H9 (cell line): ENCODE results near the gene MICU2. TPM values are rescaled to one million over a fixed set of nuclear protein-coding genes. Genes with fewer than 3 reads are reported as not detected.

ENCODE experiments used
- DNase-seq: peaks from one replicate; pipeline ENCODE4 v3.0.0-alpha.2; 2017
- H2AFZ ChIP-seq: one replicate; pipeline ENCODE4 v1.6.1; 2013; ENCODE audit warnings: mild to moderate bottlenecking, low read length, control low read depth, moderate library complexity
- H2AK5ac ChIP-seq: 2 replicates; pipeline ENCODE4 v1.6.1; 2013; ENCODE audit warnings: low read length, control low read depth, mixed read lengths; ENCODE audit not compliant: insufficient read length
- H2BK120ac ChIP-seq: one replicate; pipeline ENCODE4 v1.6.1; 2013; ENCODE audit warnings: low read depth, mild to moderate bottlenecking, low read length, control low read depth, inconsistent platforms; ENCODE audit not compliant: poor library complexity, severe bottlenecking
- H2BK12ac ChIP-seq: 2 replicates; pipeline ENCODE4 v1.6.1; 2013; ENCODE audit warnings: low read length, control low read depth, mixed read lengths, low read depth; ENCODE audit not compliant: insufficient read length
- H2BK15ac ChIP-seq: 2 replicates; pipeline ENCODE4 v1.6.1; 2013; ENCODE audit warnings: low read depth, low read length, control low read depth
- H2BK20ac ChIP-seq: one replicate; pipeline ENCODE4 v1.6.1; 2013; ENCODE audit warnings: low read depth, mild to moderate bottlenecking, low read length, control low read depth, inconsistent platforms; ENCODE audit not compliant: poor library complexity, severe bottlenecking
- H2BK5ac ChIP-seq: 2 replicates; pipeline ENCODE4 v1.6.1; 2013; ENCODE audit warnings: low read length, control low read depth, mixed read lengths; ENCODE audit not compliant: insufficient read length
- H3K14ac ChIP-seq: 2 replicates; pipeline ENCODE4 v1.6.1; 2013; ENCODE audit warnings: low read length, control low read depth; ENCODE audit not compliant: insufficient read depth
- H3K18ac ChIP-seq: 2 replicates; pipeline ENCODE4 v1.6.1; 2013; ENCODE audit warnings: low read depth, mild to moderate bottlenecking, mixed read lengths, low read length, control low read depth; ENCODE audit not compliant: insufficient read length
- H3K23ac ChIP-seq: 2 replicates; pipeline ENCODE4 v1.6.1; 2013; ENCODE audit warnings: low read length, control low read depth, mixed read lengths, low read depth; ENCODE audit not compliant: insufficient read length
- H3K23me2 ChIP-seq: 2 replicates; pipeline ENCODE4 v1.6.1; 2013; ENCODE audit warnings: low read depth, mild to moderate bottlenecking, mixed read lengths, low read length, control low read depth; ENCODE audit not compliant: insufficient read length, poor library complexity, severe bottlenecking
- H3K27ac ChIP-seq: 2 replicates; pipeline ENCODE4 v1.5.1; 2013; ENCODE audit warnings: low read length, control low read depth, mixed read lengths, low read depth; ENCODE audit not compliant: insufficient read length
- H3K27me3 ChIP-seq: 2 replicates; pipeline ENCODE4 v1.6.1; 2013; ENCODE audit warnings: low read length, control low read depth, inconsistent platforms; ENCODE audit not compliant: insufficient read depth
- H3K4ac ChIP-seq: 2 replicates; pipeline ENCODE4 v1.6.1; 2013; ENCODE audit warnings: low read depth, mild to moderate bottlenecking, control low read depth, inconsistent platforms, low read length, moderate library complexity
- H3K4me1 ChIP-seq: 2 replicates; pipeline ENCODE4 v1.6.1; 2013; ENCODE audit warnings: low read length, control low read depth, inconsistent platforms; ENCODE audit not compliant: insufficient read depth
- H3K4me2 ChIP-seq: 2 replicates; pipeline ENCODE4 v1.6.1; 2013; ENCODE audit warnings: low read length, control low read depth, mixed read lengths; ENCODE audit not compliant: insufficient read length, insufficient read depth
- H3K56ac ChIP-seq: 2 replicates; pipeline ENCODE4 v1.6.1; 2013; ENCODE audit warnings: low read depth, mild to moderate bottlenecking, mixed read lengths, low read length, control low read depth; ENCODE audit not compliant: insufficient read length
- H3K79me1 ChIP-seq: 2 replicates; pipeline ENCODE4 v1.6.1; 2013; ENCODE audit warnings: low read depth, mild to moderate bottlenecking, moderate library complexity, low read length, control low read depth, inconsistent platforms; ENCODE audit not compliant: insufficient read depth, poor library complexity, severe bottlenecking
- H3K79me2 ChIP-seq: 2 replicates; pipeline ENCODE4 v1.6.1; 2013; ENCODE audit warnings: low read length, control low read depth, inconsistent platforms; ENCODE audit not compliant: insufficient read depth
- H3K9ac ChIP-seq: 2 replicates; pipeline ENCODE4 v1.6.1; 2013; ENCODE audit warnings: low read length, control low read depth, mixed read lengths; ENCODE audit not compliant: insufficient read length; ENCODE audit errors: extremely low read depth
- H3K9me3 ChIP-seq: one replicate; pipeline ENCODE4 v1.6.1; 2013; ENCODE audit warnings: low read depth, low read length, inconsistent platforms; ENCODE audit not compliant: control insufficient read depth
- H3T11ph ChIP-seq: one replicate; pipeline ENCODE4 v1.6.1; 2013; ENCODE audit warnings: mild to moderate bottlenecking, low read length, control low read depth, inconsistent platforms
- H4K20me1 ChIP-seq: one replicate; pipeline ENCODE4 v1.6.1; 2013; ENCODE audit not compliant: control insufficient read depth, insufficient read length, insufficient read depth
- H4K5ac ChIP-seq: 2 replicates; pipeline ENCODE4 v1.6.1; 2013; ENCODE audit warnings: low read depth, mild to moderate bottlenecking, mixed read lengths, low read length, control low read depth; ENCODE audit not compliant: insufficient read length
- H4K8ac ChIP-seq: replicated peaks from 2 replicates; pipeline ENCODE4 v1.6.1; 2013; ENCODE audit warnings: low read length, control low read depth, mixed read lengths, low read depth; ENCODE audit not compliant: insufficient read length
- H4K91ac ChIP-seq: 2 replicates; pipeline ENCODE4 v1.6.1; 2013; ENCODE audit warnings: low read depth, mild to moderate bottlenecking, moderate library complexity, mixed read lengths, low read length, control low read depth; ENCODE audit not compliant: insufficient read length
- H3K27ac Mint-ChIP-seq, 3 experiments: 2 replicates in 2 of 3; 3 replicates in 1 of 3; pipeline ENCODE4 v1.8.0; 2020 to 2021; ENCODE audit warnings: mixed read lengths in 3 of 3, mild to moderate bottlenecking in 1 of 3, moderate library complexity in 1 of 3
- H3K27me3 Mint-ChIP-seq: 2 replicates; pipeline ENCODE4 v1.8.0; 2021; ENCODE audit warnings: low read depth, mild to moderate bottlenecking, moderate library complexity, mixed read lengths
- H3K36me3 Mint-ChIP-seq, 3 experiments: 2 replicates in 2 of 3; 3 replicates in 1 of 3; pipeline ENCODE4 v1.8.0; 2020 to 2021; ENCODE audit warnings: low read depth in 3 of 3, mixed read lengths in 3 of 3; ENCODE audit not compliant: insufficient read depth in 1 of 3
- H3K4me1 Mint-ChIP-seq, 2 experiments: 2 replicates each; pipeline ENCODE4 v1.8.0; 2020; ENCODE audit warnings: mixed read lengths in 2 of 2
- H3K4me3 Mint-ChIP-seq, 2 experiments: 2 replicates in 1 of 2; 3 replicates in 1 of 2; pipeline ENCODE4 v1.8.0; 2020 to 2021; ENCODE audit warnings: mild to moderate bottlenecking in 2 of 2, mixed read lengths in 2 of 2, moderate library complexity in 1 of 2
- H3K9me3 Mint-ChIP-seq, 2 experiments: 2 replicates in 1 of 2; 3 replicates in 1 of 2; pipeline ENCODE4 v1.8.0; 2020; ENCODE audit warnings: mild to moderate bottlenecking in 2 of 2, mixed read lengths in 2 of 2, moderate library complexity in 1 of 2
- CTCF ChIP-seq: fragments of 200-600 bp; sonication (generic); conservative IDR thresholded peaks from 3 replicates; pipeline ENCODE4 v1.8.0; 2021; ENCODE audit warnings: antibody characterized with exemption, mild to moderate bottlenecking
- WGBS: extraction: QIAGEN DNeasy Blood & Tissue Kit; methylation state at CpG from one replicate; pipeline ENCODE4 v1.1.7; 2013; ENCODE audit warnings: missing lambda C conversion rate, low lambda C conversion rate, mixed read lengths; ENCODE audit not compliant: insufficient read length; ENCODE audit errors: extremely low coverage; 5-methylcytosine and 5-hydroxymethylcytosine counted together
- total RNA-seq: library from RNA; stranded (reverse); gene quantifications from 2 replicates; pipeline ENCODE4 v1.2.1, GENCODE V29; 2021

Gene MICU2
- total RNA-seq, 1 experiment from 2014 or later = 38.4 TPM

GRCh38 chr13:21579754-21580316 is 24.1 kb downstream of the MICU2 start:
- Histone ChIP-seq H3T11ph (no peak overlapping the region), H3K4ac (no peak overlapping the region), H3K4me1 (no peaks in the 10 kb centered on the region), H3K27ac (no peak overlapping the region), H2BK12ac (no peak overlapping the region), H2BK20ac (no peak overlapping the region), H4K91ac (no peak overlapping the region), H4K8ac (no peak overlapping the region), H3K18ac (no peak overlapping the region), H3K23me2 (no peaks in the 10 kb centered on the region), H3K27me3 (no peaks in the 10 kb centered on the region), H3K79me1 (no peaks in the 10 kb centered on the region), H3K9ac (no peak overlapping the region), H3K9me3 (peaks cover 9% of the 10 kb centered on the region), H4K5ac (no peak overlapping the region), H3K14ac (no peak overlapping the region), H2AK5ac (no peak overlapping the region), H3K79me2 (no peaks in the 10 kb centered on the region), H2BK15ac (no peak overlapping the region), H3K56ac (no peak overlapping the region), H2AFZ (no peak overlapping the region), H2BK120ac (no peak overlapping the region), H4K20me1 (no peaks in the 10 kb centered on the region), H3K23ac (no peak overlapping the region), H3K4me2 (no peak overlapping the region), H2BK5ac (no peak overlapping the region)
- peaks cover 6 to 12% of the 10 kb centered on the region in 2 experiments for H3K4me1 Mint-ChIP-seq
- no peak for TF ChIP-seq CTCF
- H3K36me3 Mint-ChIP-seq = peaks cover 16 to 22% (median 19%) of the 10 kb centered on the region in 3 experiments
- H3K27me3 Mint-ChIP-seq = no peaks in the 10 kb centered on the region
- H3K9me3 Mint-ChIP-seq = peaks cover 19 to 21% of the 10 kb centered on the region in 2 experiments
- DNase-seq = no peak
- no peak overlapping the region for H3K27ac Mint-ChIP-seq
- no peak overlapping the region for H3K4me3 Mint-ChIP-seq
- WGBS = no CpG with 5 or more reads among the region's 3 CpGs
